GM18873 (cell line): Measurements from ENCODE around the gene FBXW5.

Experiments used
- ATAC-seq: cut with Tn5 transposase; IDR thresholded peaks from one replicate; pipeline ENCODE4 v1.9.1; 2021; ENCODE audit warnings: mild to moderate bottlenecking, moderate library complexity, moderate number of reproducible peaks; ENCODE audit not compliant: unreplicated experiment, low FRiP score

FBXW5 gene

GRCh38 chr9:136963341-136963740, 18.8 kb upstream of the FBXW5 start:
- ATAC-seq, result no peak

GRCh38 chr9:136962701-136963248, 18.2 kb upstream of the FBXW5 start:
- no peak for ATAC-seq

GRCh38 chr9:136962163-136962562, 17.6 kb upstream of the FBXW5 start:
- ATAC-seq, result no peak

DNA sequence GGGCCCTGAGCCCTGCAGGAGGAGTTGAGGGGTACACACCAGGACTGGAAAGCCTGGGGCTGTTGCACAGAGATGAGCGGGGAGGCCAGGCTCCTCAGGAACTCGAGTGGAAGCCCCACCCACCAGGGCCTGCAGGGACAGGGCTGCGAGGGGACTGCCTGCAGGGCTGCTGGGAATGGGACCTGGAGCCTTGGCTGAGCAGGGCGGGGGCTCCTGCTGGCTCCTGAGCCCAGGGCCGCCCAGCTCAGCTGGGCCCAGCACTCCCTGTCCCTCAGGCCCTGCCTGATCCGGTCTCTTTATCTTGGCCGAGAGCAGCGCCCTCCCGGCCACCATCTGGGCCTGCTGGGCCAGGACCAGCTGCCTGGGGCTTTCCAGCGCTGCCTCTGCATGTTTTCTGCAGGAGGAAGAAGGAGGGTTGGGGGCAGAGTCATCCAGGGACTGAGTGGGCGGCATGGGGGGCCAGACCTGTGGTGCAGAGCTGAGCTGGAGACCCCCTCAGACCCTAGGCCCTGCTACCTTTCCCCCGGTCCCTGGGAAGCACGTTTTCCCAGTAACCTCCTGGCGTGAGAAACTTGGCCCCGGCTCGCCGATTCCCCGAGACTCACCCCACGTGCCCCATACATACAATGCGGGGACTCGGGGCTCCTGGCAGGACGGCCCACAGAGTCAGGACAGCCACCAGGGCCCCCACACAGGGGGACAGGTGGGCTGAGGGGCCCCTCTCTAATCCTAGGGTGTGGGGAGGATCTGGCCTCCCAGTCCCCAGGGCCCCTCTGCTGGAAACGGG, 16.9 kb upstream of the FBXW5 start:
- ATAC-seq, result no peak

DNA sequence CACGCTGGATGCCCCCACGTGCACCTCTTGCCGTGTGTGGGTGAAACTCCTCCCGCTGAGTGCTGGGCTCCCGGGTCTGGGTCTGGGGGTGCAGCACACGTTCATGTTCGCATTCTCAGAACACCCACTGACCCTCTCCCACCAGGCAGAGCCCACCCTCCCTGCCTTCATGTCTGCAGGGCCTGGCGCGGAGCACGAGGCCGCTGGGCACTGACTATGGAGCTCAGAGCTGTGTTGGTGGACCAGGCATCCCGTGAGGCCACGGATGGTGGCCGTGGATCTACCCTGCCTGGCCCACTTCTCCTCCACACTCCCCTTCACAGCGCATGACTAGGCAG, 16.4 kb upstream of the FBXW5 start:
- no peak for ATAC-seq

GRCh38 chr9:136960212-136960937, 15.8 kb upstream of the FBXW5 start:
- no peak for ATAC-seq

GRCh38 chr9:136958898-136959850, 14.6 kb upstream of the FBXW5 start:
- no peak for ATAC-seq

GRCh38 chr9:136958473-136958872, 13.9 kb upstream of the FBXW5 start:
- no peak for ATAC-seq

GRCh38 chr9:136957901-136958300, 13.4 kb upstream of the FBXW5 start:
- ATAC-seq, result no peak

GRCh38 chr9:136957461-136957860, 12.9 kb upstream of the FBXW5 start:
- ATAC-seq, result no peak

DNA sequence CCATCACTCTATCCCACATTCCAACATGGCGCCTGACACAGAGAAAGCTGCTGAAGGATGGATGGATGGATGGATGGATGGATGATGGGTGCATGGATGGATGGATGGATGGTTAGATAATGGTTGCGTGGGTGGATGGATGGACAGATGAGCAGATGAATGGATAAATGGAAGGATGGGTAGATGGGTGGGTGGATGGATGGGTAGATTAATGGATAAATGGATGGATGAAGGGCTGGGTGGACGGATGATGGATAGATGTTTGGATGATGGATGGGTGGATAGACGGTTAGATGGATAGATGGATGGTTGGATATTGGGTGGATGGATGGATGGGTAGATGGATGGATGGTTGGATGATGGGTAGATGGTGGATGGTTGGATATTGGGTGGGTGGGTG, 12.1 kb upstream of the FBXW5 start:
- no peak for ATAC-seq

DNA sequence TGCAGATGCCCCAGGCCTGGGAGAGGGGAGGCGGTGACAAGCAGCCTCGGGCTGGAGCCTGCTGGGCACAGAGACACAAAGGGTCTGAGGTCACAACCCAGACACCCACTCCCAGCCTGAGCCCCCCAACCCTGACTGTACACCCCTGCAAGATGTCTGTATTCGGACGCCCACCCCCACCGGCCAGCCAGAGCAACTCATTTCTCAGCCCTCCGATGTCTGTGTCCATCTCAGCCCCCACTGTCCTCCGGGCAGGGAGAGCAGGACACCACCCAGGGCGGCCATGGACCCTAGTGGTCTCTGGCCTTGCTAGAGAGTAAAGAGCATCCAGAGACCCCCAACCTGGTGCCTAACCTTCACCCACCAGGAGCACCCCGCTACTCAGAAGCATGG, 11.4 kb upstream of the FBXW5 start:
- no peak for ATAC-seq

GRCh38 chr9:136955202-136955942, 10.8 kb upstream of the FBXW5 start:
- ATAC-seq, result no peak

GRCh38 chr9:136954270-136955083, 9.9 kb upstream of the FBXW5 start:
- ATAC-seq, result no peak

DNA sequence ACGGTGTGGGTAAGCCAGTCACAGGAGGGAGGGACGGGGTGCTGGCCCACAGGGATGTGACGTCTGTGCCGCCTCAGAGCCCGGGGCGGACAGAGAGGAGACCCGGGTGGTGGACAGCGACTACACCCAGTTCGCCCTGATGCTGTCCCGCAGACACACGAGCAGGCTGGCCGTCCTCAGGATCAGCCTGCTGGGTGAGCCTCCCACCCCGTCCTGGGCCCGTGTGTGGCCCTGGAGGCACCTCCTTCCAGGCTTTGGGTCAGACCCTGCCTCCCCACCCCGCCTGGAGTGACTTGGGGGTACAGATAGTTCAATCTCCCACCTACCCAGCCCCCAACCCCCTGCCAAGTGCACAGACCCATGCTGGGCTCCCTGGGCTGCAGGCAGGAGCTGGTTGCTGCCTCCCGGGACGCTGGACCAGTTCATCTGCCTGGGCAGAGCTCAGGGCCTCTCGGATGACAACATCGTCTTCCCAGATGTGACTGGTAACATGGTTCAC, 9.3 kb upstream of the FBXW5 start:
- ATAC-seq, result no peak

- ATAC-seq, result no peak
Observed at GRCh38 chr9:136952876-136953770, 8.6 kb upstream of the FBXW5 start.

GRCh38 chr9:136952321-136952850, 7.8 kb upstream of the FBXW5 start:
- ATAC-seq, result no peak
